HG02981 (cell line): ENCODE measurements around the gene PRSS38.

ENCODE experiments used
- ATAC-seq: cut with Tn5 transposase; IDR thresholded peaks from one replicate; pipeline ENCODE4 v1.9.1; 2021; ENCODE audit warnings: mild to moderate bottlenecking, moderate library complexity; ENCODE audit not compliant: unreplicated experiment

The PRSS38 gene

GRCh38 chr1:227893949-227894721, 78.7 kb downstream of the PRSS38 start:
- ATAC-seq, result no peak

- ATAC-seq, result no peak
Observed at GRCh38 chr1:227894831-227895451, 79.5 kb downstream of the PRSS38 start.
